Measurements from ENCODE around the gene SNORC. TPM values are rescaled to one million over a fixed set of nuclear protein-coding genes. Genes with fewer than 3 reads are reported as not detected.
A peak's percentile ranks its signal among the peaks of the same experiment; 100 is the strongest.

The SNORC gene
- total RNA-seq, 1 experiment from 2014 or later, result 4.3 TPM

GRCh38 chr2:232873909-232874641 lies 4.0 kb downstream of the SNORC start:
- no peaks in the 10 kb centered on the region for H3K9me3 Mint-ChIP-seq (ENCODE audit: unreplicated experiment)
- no peak overlapping the region for H3K4me3 ChIP-seq (ENCODE audit: low read depth, low read length)
- no TSS peak for BruUV-seq (replicated peaks)
- H3K9me3 ChIP-seq, result no peaks in the 10 kb centered on the region
- H3K4me1 Mint-ChIP-seq (ENCODE audit: low read depth, unreplicated experiment), result no peaks in the 10 kb centered on the region
- intact Hi-C loops (cut with micrococcal nuclease; ENCODE audit: unreplicated experiment), result no loop called here
- no peak for TF ChIP-seq CTCF (IDR thresholded peaks at IDR 0.05; ENCODE audit: insufficient read depth in 1 of 2, low read depth in 1 of 2, low read length in 1 of 2, severe bottlenecking in 1 of 2, unreplicated experiment in 1 of 2)
- 0 out of 2 replicates have a peak, but pooled peaks cover 9% of the 10 kb centered on the region for H3K4me1 ChIP-seq
- H3K27ac Mint-ChIP-seq (ENCODE audit: unreplicated experiment), result peak overlapping the region; percentile 18
- DNase-seq, result no peak
- H3K36me3 Mint-ChIP-seq (ENCODE audit: insufficient read depth, unreplicated experiment), result peaks cover 12% of the 10 kb centered on the region
- ChIA-PET CTCF (no interaction called here), POLR2A (no interaction called here)
- no peaks in the 10 kb centered on the region for H3K36me3 ChIP-seq (ENCODE audit: control insufficient read depth, insufficient read depth, low read length)
- H3K27me3 Mint-ChIP-seq (ENCODE audit: insufficient read depth, unreplicated experiment), result no peaks in the 10 kb centered on the region
- no peak overlapping the region for H3K4me3 Mint-ChIP-seq (ENCODE audit: unreplicated experiment)
- no peaks in the 10 kb centered on the region for H3K27me3 ChIP-seq (replicated peaks; ENCODE audit: control insufficient read depth, insufficient read depth, low read length)

- no peaks in the 10 kb centered on the region for H3K27me3 Mint-ChIP-seq (ENCODE audit: insufficient read depth, unreplicated experiment)
- Histone ChIP-seq H3K27me3 (replicated peaks; ENCODE audit: control insufficient read depth, insufficient read depth, low read length) (no peaks in the 10 kb centered on the region), H3K36me3 (ENCODE audit: control insufficient read depth, insufficient read depth, low read length) (no peaks in the 10 kb centered on the region), H3K9me3 (no peaks in the 10 kb centered on the region), H3K4me1 (0 out of 2 replicates have a peak, but pooled peaks cover 9% of the 10 kb centered on the region), H3K4me3 (ENCODE audit: low read depth, low read length) (no peak overlapping the region)
- CTCF ChIA-PET, result no interaction called here
- intact Hi-C loops (cut with micrococcal nuclease; ENCODE audit: unreplicated experiment), result no loop called here
- no TSS peak for BruUV-seq (replicated peaks)
- H3K4me1 Mint-ChIP-seq (ENCODE audit: low read depth, unreplicated experiment), result no peaks in the 10 kb centered on the region
- H3K27ac Mint-ChIP-seq (ENCODE audit: unreplicated experiment), result no peak overlapping the region
- no peak for DNase-seq
- H3K4me3 Mint-ChIP-seq (ENCODE audit: unreplicated experiment), result no peak overlapping the region
- POLR2A ChIA-PET, result no interaction called here
- no peak for TF ChIP-seq CTCF (IDR thresholded peaks at IDR 0.05; ENCODE audit: insufficient read depth in 1 of 2, low read depth in 1 of 2, low read length in 1 of 2, severe bottlenecking in 1 of 2, unreplicated experiment in 1 of 2)
- H3K36me3 Mint-ChIP-seq (ENCODE audit: insufficient read depth, unreplicated experiment), result peaks cover 12% of the 10 kb centered on the region
- no peaks in the 10 kb centered on the region for H3K9me3 Mint-ChIP-seq (ENCODE audit: unreplicated experiment)
Measured at GRCh38 chr2:232874677-232875223, 4.7 kb downstream of the SNORC start.

- intact Hi-C loops (cut with micrococcal nuclease; ENCODE audit: unreplicated experiment), result no loop called here
- no peak overlapping the region for H3K4me3 ChIP-seq (ENCODE audit: low read depth, low read length)
- no peak for DNase-seq
- POLR2A ChIA-PET, result no interaction called here
- H3K9me3 ChIP-seq, result no peaks in the 10 kb centered on the region
- Mint-ChIP-seq H3K4me1 (ENCODE audit: low read depth, unreplicated experiment) (no peaks in the 10 kb centered on the region), H3K27ac (ENCODE audit: unreplicated experiment) (no peak overlapping the region), H3K4me3 (ENCODE audit: unreplicated experiment) (no peak overlapping the region), H3K9me3 (ENCODE audit: unreplicated experiment) (no peaks in the 10 kb centered on the region), H3K27me3 (ENCODE audit: insufficient read depth, unreplicated experiment) (no peaks in the 10 kb centered on the region), H3K36me3 (ENCODE audit: insufficient read depth, unreplicated experiment) (peaks cover 6% of the 10 kb centered on the region)
- no peaks in the 10 kb centered on the region for H3K36me3 ChIP-seq (ENCODE audit: control insufficient read depth, insufficient read depth, low read length)
- CTCF ChIA-PET, result no interaction called here
- BruUV-seq (replicated peaks), result no TSS peak
- H3K27me3 ChIP-seq (replicated peaks; ENCODE audit: control insufficient read depth, insufficient read depth, low read length), result no peaks in the 10 kb centered on the region
- H3K4me1 ChIP-seq, result 0 out of 2 replicates have a peak, but pooled peaks cover 9% of the 10 kb centered on the region
- TF ChIP-seq CTCF (IDR thresholded peaks at IDR 0.05; ENCODE audit: insufficient read depth in 1 of 2, low read depth in 1 of 2, low read length in 1 of 2, severe bottlenecking in 1 of 2, unreplicated experiment in 1 of 2), result no peak
Measured at GRCh38 chr2:232875256-232876121, 5.4 kb downstream of the SNORC start.
